Suprapubic skin (tissue), 4 donors: ENCODE results near the gene XPO6. TPM values are rescaled to one million over a fixed set of nuclear protein-coding genes. Genes with fewer than 3 reads are reported as not detected.

Experiments
- DNase-seq, 2 donors: peaks; one replicate each; pipeline ENCODE4 v3.0.0-alpha.2; 2019; ENCODE audit warnings: low spot score in 2 of 2
- H3K27ac ChIP-seq: fragments of 200-600 bp; sonication (generic); one replicate; pipeline ENCODE4 v1.5.1; 2019
- H3K27me3 ChIP-seq: fragments of 200-600 bp; sonication (generic); one replicate; pipeline ENCODE4 v1.5.1; 2019
- H3K36me3 ChIP-seq: fragments of 200-600 bp; sonication (generic); one replicate; pipeline ENCODE4 v1.5.1; 2019
- H3K4me1 ChIP-seq: fragments of 200-600 bp; sonication (generic); one replicate; pipeline ENCODE4 v1.5.1; 2019
- H3K4me3 ChIP-seq: fragments of 200-600 bp; sonication (generic); one replicate; pipeline ENCODE4 v1.5.1; 2019; ENCODE audit warnings: mild to moderate bottlenecking
- H3K9me3 ChIP-seq: fragments of 200-600 bp; sonication (generic); one replicate; pipeline ENCODE4 v1.5.1; 2019
- EP300 ChIP-seq: sonication (generic); formaldehyde crosslinking; IDR thresholded peaks from one replicate; pipeline ENCODE4 v1.6.1; 2017; ENCODE audit warnings: antibody characterized with exemption
- POLR2A ChIP-seq, 2 donors: fragments of 450-650 bp; IDR thresholded peaks; one replicate each; pipeline ENCODE4 v1.6.1; 2017; ENCODE audit warnings: antibody characterized with exemption in 2 of 2, mild to moderate bottlenecking in 2 of 2, moderate library complexity in 2 of 2
- POLR2AphosphoS5 ChIP-seq, 3 donors: sonication (generic); formaldehyde crosslinking; IDR thresholded peaks; one replicate each; pipeline ENCODE4 v1.6.1; 2017; ENCODE audit warnings: antibody characterized with exemption in 3 of 3
- WGBS: methylation state at CpG from one replicate; pipeline ENCODE4 v1.1.5; 2018; 5-methylcytosine and 5-hydroxymethylcytosine counted together
- total RNA-seq, 4 donors: library from RNA; depleted of rRNA; stranded (reverse); fragments of >200 nt; gene quantifications; one replicate each; pipeline ENCODE4 v1.1.0, GENCODE V29; 2016
- TF ChIP-seq, protein P1 (sequence below), 2 donors: fragments of 200-600 bp in 1 of 2; fragments of 450-650 bp in 1 of 2; sonication (generic) in 1 of 2; IDR thresholded peaks; one replicate each; pipeline ENCODE4 v1.5.1; 2016 to 2019; ENCODE audit warnings: antibody characterized with exemption in 2 of 2, mild to moderate bottlenecking in 1 of 2, moderate library complexity in 1 of 2

Gene XPO6
- total RNA-seq, 4 donors from 2014 or later: 78.6 to 161 (median 88.1) TPM

DNA sequence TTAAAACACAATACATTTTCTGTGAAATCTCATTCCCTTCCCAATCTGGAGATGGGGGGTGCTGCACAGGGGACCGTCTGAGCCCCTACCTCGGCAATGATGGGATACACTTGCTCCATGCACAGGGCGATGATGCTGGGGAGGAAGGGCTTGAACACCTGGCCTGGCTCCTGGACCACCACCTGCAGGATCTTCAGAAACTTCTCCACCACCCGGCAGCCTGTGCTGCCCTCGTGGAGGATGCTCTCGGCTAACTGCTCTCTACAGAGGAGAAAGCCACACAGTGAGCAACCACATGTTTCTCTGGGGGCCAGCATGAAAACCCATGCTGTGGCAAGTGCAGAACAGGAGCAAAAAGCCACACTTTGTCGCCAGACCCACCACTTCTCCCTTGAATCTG lies 105.8 kb downstream of the XPO6 start:
- Histone ChIP-seq H3K27me3 (no peaks in the 10 kb centered on the region), H3K4me3 (no peak overlapping the region), H3K9me3 (no peaks in the 10 kb centered on the region), H3K36me3 (peaks cover 92% of the 10 kb centered on the region), H3K4me1 (peaks cover 3% of the 10 kb centered on the region), H3K27ac (no peak overlapping the region)
- peak in 1 of 2 donors; percentile 13 for DNase-seq
- TF ChIP-seq POLR2AphosphoS5 (IDR thresholded peaks at IDR 0.05) (no peak), POLR2A (IDR thresholded peaks at IDR 0.05) (no peak), EP300 (no peak)
- TF ChIP-seq, protein P1, sequence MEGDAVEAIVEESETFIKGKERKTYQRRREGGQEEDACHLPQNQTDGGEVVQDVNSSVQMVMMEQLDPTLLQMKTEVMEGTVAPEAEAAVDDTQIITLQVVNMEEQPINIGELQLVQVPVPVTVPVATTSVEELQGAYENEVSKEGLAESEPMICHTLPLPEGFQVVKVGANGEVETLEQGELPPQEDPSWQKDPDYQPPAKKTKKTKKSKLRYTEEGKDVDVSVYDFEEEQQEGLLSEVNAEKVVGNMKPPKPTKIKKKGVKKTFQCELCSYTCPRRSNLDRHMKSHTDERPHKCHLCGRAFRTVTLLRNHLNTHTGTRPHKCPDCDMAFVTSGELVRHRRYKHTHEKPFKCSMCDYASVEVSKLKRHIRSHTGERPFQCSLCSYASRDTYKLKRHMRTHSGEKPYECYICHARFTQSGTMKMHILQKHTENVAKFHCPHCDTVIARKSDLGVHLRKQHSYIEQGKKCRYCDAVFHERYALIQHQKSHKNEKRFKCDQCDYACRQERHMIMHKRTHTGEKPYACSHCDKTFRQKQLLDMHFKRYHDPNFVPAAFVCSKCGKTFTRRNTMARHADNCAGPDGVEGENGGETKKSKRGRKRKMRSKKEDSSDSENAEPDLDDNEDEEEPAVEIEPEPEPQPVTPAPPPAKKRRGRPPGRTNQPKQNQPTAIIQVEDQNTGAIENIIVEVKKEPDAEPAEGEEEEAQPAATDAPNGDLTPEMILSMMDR (IDR thresholded peaks at IDR 0.05): no peak
- WGBS: 97% methylated on average over 5 of the region's 7 CpGs

- no peak for TF ChIP-seq EP300
- TF ChIP-seq, protein P1 (IDR thresholded peaks at IDR 0.05): no peak
- no peak for TF ChIP-seq POLR2A (IDR thresholded peaks at IDR 0.05)
- TF ChIP-seq POLR2AphosphoS5 (IDR thresholded peaks at IDR 0.05): no peak
- Histone ChIP-seq H3K9me3 (no peaks in the 10 kb centered on the region), H3K4me3 (no peak overlapping the region), H3K4me1 (peaks cover 3% of the 10 kb centered on the region), H3K27ac (no peak overlapping the region), H3K36me3 (peaks cover 96% of the 10 kb centered on the region), H3K27me3 (no peaks in the 10 kb centered on the region)
- 88% methylated on average over 3 of the region's 3 CpGs for WGBS
- DNase-seq: peak in 1 of 2 donors; percentile 4
Observed at GRCh38 chr16:28105297-28105696, 106.5 kb downstream of the XPO6 start.

DNA sequence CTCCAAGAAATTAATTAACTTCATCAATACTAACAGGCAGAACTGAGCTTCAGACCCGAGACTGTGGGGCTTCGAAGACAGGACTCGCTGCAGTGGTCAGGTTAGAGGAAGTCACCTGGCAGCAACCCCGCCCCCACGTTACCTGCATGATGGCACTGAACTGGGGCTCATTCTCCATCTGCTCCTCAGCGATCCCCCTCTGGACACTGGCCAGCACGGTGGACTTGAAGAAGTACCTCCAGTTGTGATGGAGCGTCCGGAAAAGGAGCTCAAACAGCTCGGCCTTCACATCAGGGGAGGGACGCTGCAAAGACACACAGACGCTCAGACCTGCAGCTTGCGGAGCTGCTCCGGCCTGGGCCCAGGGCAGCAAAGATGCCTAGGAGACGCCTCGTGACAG lies 107.4 kb downstream of the XPO6 start:
- Histone ChIP-seq H3K9me3 (no peaks in the 10 kb centered on the region), H3K4me3 (no peak overlapping the region), H3K27ac (no peak overlapping the region), H3K4me1 (no peaks in the 10 kb centered on the region), H3K36me3 (peaks cover 97% of the 10 kb centered on the region), H3K27me3 (no peaks in the 10 kb centered on the region)
- no peak for TF ChIP-seq EP300
- TF ChIP-seq POLR2AphosphoS5 (IDR thresholded peaks at IDR 0.05): no peak
- TF ChIP-seq, protein P1 (IDR thresholded peaks at IDR 0.05): no peak
- no peak for TF ChIP-seq POLR2A (IDR thresholded peaks at IDR 0.05)
- WGBS: 90% methylated on average over 16 of the region's 16 CpGs
- DNase-seq: peak; percentile 61 to 69

- H3K4me3 ChIP-seq: no peak overlapping the region
- TF ChIP-seq EP300 (no peak), POLR2AphosphoS5 (IDR thresholded peaks at IDR 0.05) (no peak), POLR2A (IDR thresholded peaks at IDR 0.05) (no peak)
- TF ChIP-seq, protein P1 (IDR thresholded peaks at IDR 0.05): no peak
- H3K36me3 ChIP-seq: peaks cover 99% of the 10 kb centered on the region
- 79% methylated on average over 12 of the region's 14 CpGs for WGBS
- no peaks in the 10 kb centered on the region for H3K27me3 ChIP-seq
- H3K4me1 ChIP-seq: no peaks in the 10 kb centered on the region
- peak; percentile 33 to 69 for DNase-seq
- no peak overlapping the region for H3K27ac ChIP-seq
- no peaks in the 10 kb centered on the region for H3K9me3 ChIP-seq
Observed at GRCh38 chr16:28103516-28104170, 108.1 kb downstream of the XPO6 start.

DNA sequence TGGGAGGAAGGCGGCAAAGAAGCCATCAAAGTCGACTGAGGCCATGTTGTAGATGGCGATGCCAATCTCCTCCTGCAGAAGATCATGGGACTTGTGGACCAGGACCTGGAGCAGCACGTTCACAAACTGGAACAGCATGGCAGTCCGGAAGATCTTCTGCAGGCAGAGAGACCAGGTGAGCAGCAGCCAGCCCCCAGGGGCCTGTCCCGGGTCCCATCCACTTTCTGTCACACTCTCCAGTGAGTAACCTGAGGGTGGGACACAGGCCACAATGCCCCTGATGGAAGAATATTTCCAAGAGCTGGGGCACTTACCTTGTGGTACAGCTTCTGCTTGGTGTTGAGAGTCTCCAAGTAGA lies 110.3 kb downstream of the XPO6 start:
- H3K36me3 ChIP-seq: peaks cover 98% of the 10 kb centered on the region
- H3K9me3 ChIP-seq: no peaks in the 10 kb centered on the region
- no peak overlapping the region for H3K27ac ChIP-seq
- no peaks in the 10 kb centered on the region for H3K4me1 ChIP-seq
- H3K4me3 ChIP-seq: no peak overlapping the region
- peak in 1 of 2 donors; percentile 16 for DNase-seq
- TF ChIP-seq EP300: no peak
- TF ChIP-seq, protein P1 (IDR thresholded peaks at IDR 0.05): no peak
- TF ChIP-seq POLR2AphosphoS5 (IDR thresholded peaks at IDR 0.05): no peak
- no peak for TF ChIP-seq POLR2A (IDR thresholded peaks at IDR 0.05)
- 92% methylated on average over 4 of the region's 6 CpGs for WGBS
- no peaks in the 10 kb centered on the region for H3K27me3 ChIP-seq
